GM23338 (cell line): ENCODE results near the gene ZNF783.

Experiments
- CREB1 ChIP-seq: fragments of 250-450 bp; sonication (Bioruptor Pico); IDR thresholded peaks from 2 replicates; pipeline ENCODE4 v1.5.0; 2020; ENCODE audit warnings: low read depth, mild to moderate bottlenecking, moderate library complexity
- EZH2 ChIP-seq: fragments of 200-600 bp; sonication (generic); IDR thresholded peaks from one replicate; pipeline ENCODE4 v1.8.0; 2017; ENCODE audit warnings: antibody characterized with exemption, mild to moderate bottlenecking, low read depth; ENCODE audit not compliant: unreplicated experiment
- EZH2phosphoT487 ChIP-seq: fragments of 200-600 bp; sonication (generic); IDR thresholded peaks from one replicate; pipeline ENCODE4 v1.8.1; 2018; ENCODE audit warnings: antibody characterized with exemption; ENCODE audit not compliant: unreplicated experiment
- JUNB ChIP-seq: IDR thresholded peaks from one replicate; pipeline ENCODE4 v1.6.1; 2016; ENCODE audit warnings: antibody characterized with exemption; ENCODE audit not compliant: unreplicated experiment
- NANOG ChIP-seq: IDR thresholded peaks from 2 replicates; pipeline ENCODE4 v1.6.1; 2016; ENCODE audit warnings: antibody characterized with exemption, borderline replicate concordance
- POLR2AphosphoS5 ChIP-seq: IDR thresholded peaks from 2 replicates; pipeline ENCODE4 v1.6.1; 2016; ENCODE audit warnings: antibody characterized with exemption, low read depth
- STAT1 ChIP-seq: IDR thresholded peaks from one replicate; pipeline ENCODE4 v1.6.1; 2016; ENCODE audit warnings: antibody characterized with exemption; ENCODE audit not compliant: unreplicated experiment
- TF ChIP-seq, protein P1 (sequence below), 2 experiments: fragments of 200-600 bp in 1 of 2; sonication (generic) in 1 of 2; conservative IDR thresholded peaks; 2 replicates each; pipeline versions ENCODE4 v1.5.1 to v1.6.1; 2016 to 2017; ENCODE audit warnings: antibody characterized with exemption in 2 of 2, low read depth in 2 of 2, mild to moderate bottlenecking in 2 of 2, moderate library complexity in 1 of 2
- TF ChIP-seq, protein P2 (sequence below): IDR thresholded peaks from one replicate; pipeline ENCODE4 v1.6.1; 2018; ENCODE audit warnings: antibody characterized with exemption; ENCODE audit not compliant: unreplicated experiment

- TF ChIP-seq EZH2 (no peak), EZH2phosphoT487 (no peak), JUNB (no peak), POLR2AphosphoS5 (no peak), CREB1 (CRISPR knock-in tag) (no peak), NANOG (no peak), STAT1 (no peak)
- TF ChIP-seq, protein P1, sequence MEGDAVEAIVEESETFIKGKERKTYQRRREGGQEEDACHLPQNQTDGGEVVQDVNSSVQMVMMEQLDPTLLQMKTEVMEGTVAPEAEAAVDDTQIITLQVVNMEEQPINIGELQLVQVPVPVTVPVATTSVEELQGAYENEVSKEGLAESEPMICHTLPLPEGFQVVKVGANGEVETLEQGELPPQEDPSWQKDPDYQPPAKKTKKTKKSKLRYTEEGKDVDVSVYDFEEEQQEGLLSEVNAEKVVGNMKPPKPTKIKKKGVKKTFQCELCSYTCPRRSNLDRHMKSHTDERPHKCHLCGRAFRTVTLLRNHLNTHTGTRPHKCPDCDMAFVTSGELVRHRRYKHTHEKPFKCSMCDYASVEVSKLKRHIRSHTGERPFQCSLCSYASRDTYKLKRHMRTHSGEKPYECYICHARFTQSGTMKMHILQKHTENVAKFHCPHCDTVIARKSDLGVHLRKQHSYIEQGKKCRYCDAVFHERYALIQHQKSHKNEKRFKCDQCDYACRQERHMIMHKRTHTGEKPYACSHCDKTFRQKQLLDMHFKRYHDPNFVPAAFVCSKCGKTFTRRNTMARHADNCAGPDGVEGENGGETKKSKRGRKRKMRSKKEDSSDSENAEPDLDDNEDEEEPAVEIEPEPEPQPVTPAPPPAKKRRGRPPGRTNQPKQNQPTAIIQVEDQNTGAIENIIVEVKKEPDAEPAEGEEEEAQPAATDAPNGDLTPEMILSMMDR (conservative IDR thresholded peaks at IDR 0.05; ENCODE audit: low read depth in 2 of 2): no peak
- TF ChIP-seq, protein P2, sequence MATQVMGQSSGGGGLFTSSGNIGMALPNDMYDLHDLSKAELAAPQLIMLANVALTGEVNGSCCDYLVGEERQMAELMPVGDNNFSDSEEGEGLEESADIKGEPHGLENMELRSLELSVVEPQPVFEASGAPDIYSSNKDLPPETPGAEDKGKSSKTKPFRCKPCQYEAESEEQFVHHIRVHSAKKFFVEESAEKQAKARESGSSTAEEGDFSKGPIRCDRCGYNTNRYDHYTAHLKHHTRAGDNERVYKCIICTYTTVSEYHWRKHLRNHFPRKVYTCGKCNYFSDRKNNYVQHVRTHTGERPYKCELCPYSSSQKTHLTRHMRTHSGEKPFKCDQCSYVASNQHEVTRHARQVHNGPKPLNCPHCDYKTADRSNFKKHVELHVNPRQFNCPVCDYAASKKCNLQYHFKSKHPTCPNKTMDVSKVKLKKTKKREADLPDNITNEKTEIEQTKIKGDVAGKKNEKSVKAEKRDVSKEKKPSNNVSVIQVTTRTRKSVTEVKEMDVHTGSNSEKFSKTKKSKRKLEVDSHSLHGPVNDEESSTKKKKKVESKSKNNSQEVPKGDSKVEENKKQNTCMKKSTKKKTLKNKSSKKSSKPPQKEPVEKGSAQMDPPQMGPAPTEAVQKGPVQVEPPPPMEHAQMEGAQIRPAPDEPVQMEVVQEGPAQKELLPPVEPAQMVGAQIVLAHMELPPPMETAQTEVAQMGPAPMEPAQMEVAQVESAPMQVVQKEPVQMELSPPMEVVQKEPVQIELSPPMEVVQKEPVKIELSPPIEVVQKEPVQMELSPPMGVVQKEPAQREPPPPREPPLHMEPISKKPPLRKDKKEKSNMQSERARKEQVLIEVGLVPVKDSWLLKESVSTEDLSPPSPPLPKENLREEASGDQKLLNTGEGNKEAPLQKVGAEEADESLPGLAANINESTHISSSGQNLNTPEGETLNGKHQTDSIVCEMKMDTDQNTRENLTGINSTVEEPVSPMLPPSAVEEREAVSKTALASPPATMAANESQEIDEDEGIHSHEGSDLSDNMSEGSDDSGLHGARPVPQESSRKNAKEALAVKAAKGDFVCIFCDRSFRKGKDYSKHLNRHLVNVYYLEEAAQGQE: no peak
Measured at GRCh38 chr7:149277871-149278270, 15.9 kb downstream of the ZNF783 start.
